HepG2 (cell line): ENCODE results near the gene SIRPA. TPM values are rescaled to one million over a fixed set of nuclear protein-coding genes. Genes with fewer than 3 reads are reported as not detected.

ENCODE experiments used
- ARID3A ChIP-seq: IDR thresholded peaks from 2 replicates; pipeline ENCODE4 v1.6.1; 2012; ENCODE audit warnings: low read depth, low read length, improper control_type of control experiment
- FOXC1 ChIP-seq: sonication (generic); formaldehyde crosslinking; IDR thresholded peaks from 2 replicates; pipeline ENCODE4 v1.8.0; 2022; ENCODE audit warnings: mild to moderate bottlenecking, missing genetic modification reagents, borderline replicate concordance
- HINFP ChIP-seq: sonication (generic); formaldehyde crosslinking; IDR thresholded peaks from 2 replicates; pipeline ENCODE4 v1.4.0; 2020; ENCODE audit warnings: low read depth, mild to moderate bottlenecking, missing genetic modification reagents
- NONO ChIP-seq, 2 experiments: fragments of 450-650 bp in 1 of 2; sonication (generic) in 1 of 2; formaldehyde crosslinking in 1 of 2; IDR thresholded peaks in 1 of 2; conservative IDR thresholded peaks in 1 of 2; 2 replicates each; pipeline versions ENCODE4 v1.6.1 to v1.8.0; 2017 to 2022; ENCODE audit warnings: mild to moderate bottlenecking in 1 of 2, missing genetic modification reagents in 1 of 2, moderate library complexity in 1 of 2
- SAP130 ChIP-seq: IDR thresholded peaks from 2 replicates; pipeline ENCODE4 v1.6.1; 2016; ENCODE audit warnings: low read depth
- SKI ChIP-seq: fragments of 450-650 bp; IDR thresholded peaks from one replicate; pipeline ENCODE4 v1.6.1; 2018; ENCODE audit warnings: mild to moderate bottlenecking; ENCODE audit not compliant: partially characterized antibody
- ZMYM3 ChIP-seq: sonication (generic); formaldehyde crosslinking; IDR thresholded peaks from 2 replicates; pipeline ENCODE4 v1.5.1; 2020; ENCODE audit warnings: mild to moderate bottlenecking, missing genetic modification reagents
- ZNF142 ChIP-seq: sonication (generic); formaldehyde crosslinking; IDR thresholded peaks from 2 replicates; pipeline ENCODE4 v1.4.0; 2020; ENCODE audit warnings: missing genetic modification reagents
- ZNF556 ChIP-seq: sonication (generic); formaldehyde crosslinking; IDR thresholded peaks from 2 replicates; pipeline ENCODE4 v1.4.0; 2020; ENCODE audit warnings: mild to moderate bottlenecking, missing genetic modification reagents, borderline replicate concordance
- ZNF609 ChIP-seq: sonication (generic); formaldehyde crosslinking; IDR thresholded peaks from 2 replicates; pipeline ENCODE4 v1.4.0; 2020; ENCODE audit warnings: mild to moderate bottlenecking, missing genetic modification reagents, borderline replicate concordance
- polyA plus RNA-seq, 8 experiments: library from polyadenylated mRNA; depleted of rRNA in 3 of 8; stranded (reverse) in 7 of 8; unstranded in 1 of 8; fragments of >200 nt; fragmentation: Illumina TruSeq in 4 of 8; extraction: Trizol in 4 of 8; gene quantifications; 2 replicates each; pipeline versions ENCODE4 v1.2.1 to v1.2.3, GENCODE V29; 2011 to 2016; ENCODE audit warnings: low read depth in 4 of 8, missing spikeins in 1 of 8, mixed read lengths in 1 of 8; ENCODE audit not compliant: insufficient read depth in 1 of 8
- total RNA-seq, 5 experiments: library from RNA; depleted of rRNA; stranded (reverse); fragments of >200 nt; fragmentation: Illumina TruSeq; extraction: Trizol; gene quantifications; 2 replicates each; pipeline ENCODE4 v1.2.3, GENCODE V29; 2016; ENCODE audit warnings: low read depth in 1 of 5

Gene SIRPA
- total and polyA plus RNA-seq, 2 of the 13 experiments (the other 11 are each of a cell fraction or from before 2014, with no cell fraction given) = 7.2 to 17.6 TPM

- TF ChIP-seq ZNF142 (CRISPR knock-in tag) (no peak), NONO (IDR thresholded peaks at IDR 0.05) (no peak), NONO (CRISPR knock-in tag; conservative IDR thresholded peaks at IDR 0.05) (no peak; the same call in 1 of the 2 replicates), ZNF609 (CRISPR knock-in tag) (no peak), FOXC1 (CRISPR knock-in tag) (0 out of 2 replicates have a peak, but pooled peaks have one; percentile 58), SAP130 (CRISPR knock-in tag) (peak; percentile 25; the same call in 1 of the 2 replicates), ZMYM3 (no peak), HINFP (CRISPR knock-in tag) (0 out of 2 replicates have a peak, but pooled peaks have one; percentile 26), ZNF556 (no peak; the same call in 1 of the 2 replicates), SKI (no peak), ARID3A (0 out of 2 replicates have a peak, but pooled peaks have one; percentile 10)
These were observed 70.5 kb downstream of the SIRPA start (continued) for GRCh38 chr20:1965520-1966351.
